HCT116 (cell line): Measurements from ENCODE around the gene PVALEF.

Source experiments
- CEBPB ChIP-seq: IDR thresholded peaks from 2 replicates; pipeline ENCODE4 v1.6.1; 2012; ENCODE audit warnings: low read depth
- CTCF ChIP-seq, 3 experiments: fragments of 200-600 bp in 1 of 3; sonication (generic) in 1 of 3; IDR thresholded peaks in 2 of 3; conservative IDR thresholded peaks in 1 of 3; 2 replicates each; pipeline ENCODE4 v1.5.1; 2012 to 2017; ENCODE audit warnings: low read depth in 2 of 3, low read length in 2 of 3, antibody characterized with exemption in 1 of 3, borderline replicate concordance in 1 of 3, control low read depth in 1 of 3, mild to moderate bottlenecking in 1 of 3, mixed read lengths in 1 of 3, mixed run types in 1 of 3, moderate library complexity in 1 of 3; ENCODE audit not compliant: insufficient read depth in 1 of 3
- EZH2 ChIP-seq: fragments of 200-600 bp; sonication (generic); IDR thresholded peaks from 2 replicates; pipeline ENCODE4 v1.6.1; 2017; ENCODE audit warnings: antibody characterized with exemption, mixed run types
- EZH2phosphoT487 ChIP-seq: fragments of 200-600 bp; IDR thresholded peaks from 2 replicates; pipeline ENCODE4 v1.6.1; 2018; ENCODE audit warnings: antibody characterized with exemption, borderline replicate concordance
- MAX ChIP-seq: IDR thresholded peaks from 2 replicates; pipeline ENCODE4 v1.6.1; 2012
- POLR2A ChIP-seq: IDR thresholded peaks from 2 replicates; pipeline ENCODE4 v1.7.0; 2011; ENCODE audit warnings: borderline replicate concordance; ENCODE audit not compliant: insufficient read depth, insufficient read length; ENCODE audit errors: extremely low read depth
- POLR2AphosphoS5 ChIP-seq: IDR thresholded peaks from 2 replicates; pipeline ENCODE4 v1.6.1; 2011; ENCODE audit warnings: mild to moderate bottlenecking, low read depth, low read length, moderate library complexity
- RAD21 ChIP-seq: IDR thresholded peaks from 2 replicates; pipeline ENCODE4 v1.6.1; 2012; ENCODE audit warnings: low read depth, mild to moderate bottlenecking
- REST ChIP-seq: IDR thresholded peaks from 2 replicates; pipeline ENCODE4 v1.6.1; 2012; ENCODE audit warnings: low read depth
- SP1 ChIP-seq: IDR thresholded peaks from 2 replicates; pipeline ENCODE4 v1.6.1; 2012; ENCODE audit warnings: low read depth
- TCF7L2 ChIP-seq: IDR thresholded peaks from 2 replicates; pipeline ENCODE4 v1.7.0; 2011; ENCODE audit warnings: borderline replicate concordance, inconsistent platforms; ENCODE audit not compliant: insufficient read depth, insufficient read length; ENCODE audit errors: extremely low read depth

GRCh38 chr17:81197831-81198490 lies 32.7 kb downstream of the PVALEF start:
- no peak for TF ChIP-seq CTCF (IDR thresholded peaks at IDR 0.05 in 2 of 3, conservative IDR thresholded peaks at IDR 0.05 in 1 of 3; ENCODE audit: borderline replicate concordance in 1 of 3, insufficient read depth in 1 of 3, low read depth in 2 of 3, low read length in 2 of 3)
- no peak for TF ChIP-seq RAD21
- no peak for TF ChIP-seq EZH2
- TF ChIP-seq CEBPB = no peak
- no peak for TF ChIP-seq REST
- no peak for TF ChIP-seq POLR2AphosphoS5
- no peak for TF ChIP-seq POLR2A
- TF ChIP-seq EZH2phosphoT487 = no peak
- no peak for TF ChIP-seq TCF7L2
- no peak for TF ChIP-seq MAX
- no peak for TF ChIP-seq SP1
